KOPT-K1 (cell line): ENCODE measurements around the gene RBPMS2.

Experiments
- H3K27ac ChIP-seq: fragments of 200-600 bp; sonication (generic); 2 replicates; pipeline ENCODE4 v1.5.1; 2016; ENCODE audit warnings: antibody characterized with exemption, mild to moderate bottlenecking, low read depth, low read length; ENCODE audit not compliant: poor library complexity, severe bottlenecking
- H3K36me3 ChIP-seq: fragments of 200-600 bp; sonication (generic); 2 replicates; pipeline ENCODE4 v1.5.1; 2017; ENCODE audit warnings: antibody characterized with exemption, mild to moderate bottlenecking, low read length, moderate library complexity; ENCODE audit not compliant: insufficient read depth
- H3K9me3 ChIP-seq: fragments of 200-600 bp; sonication (generic); 2 replicates; pipeline ENCODE4 v1.5.1; 2017; ENCODE audit warnings: antibody characterized with exemption, low read length, mild to moderate bottlenecking; ENCODE audit not compliant: insufficient read depth, poor library complexity, severe bottlenecking

The RBPMS2 gene

GRCh38 chr15:64773606-64774005 lies 1.8 kb downstream of the RBPMS2 start:
- Histone ChIP-seq H3K36me3 (no peaks in the 10 kb centered on the region), H3K9me3 (no peaks in the 10 kb centered on the region), H3K27ac (no peak overlapping the region)

- Histone ChIP-seq H3K27ac (no peak overlapping the region), H3K9me3 (no peaks in the 10 kb centered on the region), H3K36me3 (no peaks in the 10 kb centered on the region)
These were observed 2.4 kb downstream of the RBPMS2 start for GRCh38 chr15:64772964-64773363.

- Histone ChIP-seq H3K36me3 (no peaks in the 10 kb centered on the region), H3K27ac (no peak overlapping the region), H3K9me3 (no peaks in the 10 kb centered on the region)
These were observed 2.9 kb downstream of the RBPMS2 start for GRCh38 chr15:64772488-64772887.

DNA sequence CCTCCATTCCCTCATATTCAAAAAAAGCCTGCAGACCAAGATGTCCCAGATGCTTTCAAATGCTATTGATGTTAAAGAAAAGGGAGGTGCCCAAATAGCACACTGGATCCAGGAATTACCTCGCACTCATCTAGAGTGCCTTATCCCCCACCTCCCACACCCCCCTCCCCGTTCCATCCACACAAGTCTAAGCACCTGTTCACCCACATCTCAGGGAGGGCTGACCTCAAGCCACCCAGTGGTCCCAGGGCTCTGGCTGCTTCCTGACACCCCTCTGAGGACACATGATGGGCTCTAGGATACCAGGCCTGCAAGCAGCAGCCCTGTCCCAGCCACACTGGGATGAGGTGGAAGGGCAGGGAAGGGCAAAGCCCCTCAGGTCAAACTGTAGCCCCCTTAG lies 4.8 kb downstream of the RBPMS2 start:
- H3K36me3 ChIP-seq = no peaks in the 10 kb centered on the region
- no peaks in the 10 kb centered on the region for H3K9me3 ChIP-seq
- H3K27ac ChIP-seq = no peak overlapping the region

GRCh38 chr15:64767203-64767602 lies 8.2 kb downstream of the RBPMS2 start:
- Histone ChIP-seq H3K9me3 (no peaks in the 10 kb centered on the region), H3K27ac (no peak overlapping the region), H3K36me3 (no peaks in the 10 kb centered on the region)

DNA sequence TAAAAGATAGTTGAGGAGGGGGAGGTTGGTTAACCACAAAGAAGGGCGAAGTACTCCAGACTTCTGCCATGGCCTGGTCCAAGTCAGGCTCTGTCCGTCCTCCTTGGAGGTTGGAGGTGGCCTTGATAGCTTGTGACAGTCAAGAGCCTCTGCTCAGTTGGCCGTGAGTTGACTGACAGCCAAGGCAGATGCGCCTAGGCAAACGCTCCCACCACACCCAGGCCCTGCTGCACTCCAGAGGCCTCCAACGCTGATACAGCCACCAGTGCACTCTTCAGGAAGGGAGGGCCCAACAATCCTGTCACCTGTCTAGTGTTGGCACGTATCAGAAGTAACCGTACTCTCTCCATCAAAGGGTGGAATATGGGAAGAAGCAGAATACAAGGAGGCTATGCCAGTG lies 9.3 kb downstream of the RBPMS2 start:
- Histone ChIP-seq H3K9me3 (no peaks in the 10 kb centered on the region), H3K27ac (no peak overlapping the region), H3K36me3 (no peaks in the 10 kb centered on the region)

GRCh38 chr15:64763874-64764273 lies 11.5 kb downstream of the RBPMS2 start:
- Histone ChIP-seq H3K27ac (no peak overlapping the region), H3K36me3 (no peaks in the 10 kb centered on the region), H3K9me3 (no peaks in the 10 kb centered on the region)

GRCh38 chr15:64763462-64763861 lies 11.9 kb downstream of the RBPMS2 start:
- Histone ChIP-seq H3K27ac (no peak overlapping the region), H3K9me3 (no peaks in the 10 kb centered on the region), H3K36me3 (no peaks in the 10 kb centered on the region)

- H3K36me3 ChIP-seq = no peaks in the 10 kb centered on the region
- H3K9me3 ChIP-seq = no peaks in the 10 kb centered on the region
- H3K27ac ChIP-seq = no peak overlapping the region
These were observed 12.4 kb downstream of the RBPMS2 start for GRCh38 chr15:64763021-64763420.

- H3K9me3 ChIP-seq = no peaks in the 10 kb centered on the region
- H3K27ac ChIP-seq = no peak overlapping the region
- H3K36me3 ChIP-seq = no peaks in the 10 kb centered on the region
These were observed 12.8 kb downstream of the RBPMS2 start for GRCh38 chr15:64762546-64762945.

- H3K27ac ChIP-seq = no peak overlapping the region
- H3K36me3 ChIP-seq = no peaks in the 10 kb centered on the region
- H3K9me3 ChIP-seq = no peaks in the 10 kb centered on the region
These were observed 14.2 kb downstream of the RBPMS2 start for GRCh38 chr15:64761156-64761555.

- no peak overlapping the region for H3K27ac ChIP-seq
- H3K9me3 ChIP-seq = no peaks in the 10 kb centered on the region
- H3K36me3 ChIP-seq = no peaks in the 10 kb centered on the region
These were observed 15.3 kb downstream of the RBPMS2 start for GRCh38 chr15:64760056-64760455.

GRCh38 chr15:64755427-64755940 lies 19.9 kb downstream of the RBPMS2 start:
- Histone ChIP-seq H3K36me3 (no peaks in the 10 kb centered on the region), H3K9me3 (no peaks in the 10 kb centered on the region), H3K27ac (no peak overlapping the region)

DNA sequence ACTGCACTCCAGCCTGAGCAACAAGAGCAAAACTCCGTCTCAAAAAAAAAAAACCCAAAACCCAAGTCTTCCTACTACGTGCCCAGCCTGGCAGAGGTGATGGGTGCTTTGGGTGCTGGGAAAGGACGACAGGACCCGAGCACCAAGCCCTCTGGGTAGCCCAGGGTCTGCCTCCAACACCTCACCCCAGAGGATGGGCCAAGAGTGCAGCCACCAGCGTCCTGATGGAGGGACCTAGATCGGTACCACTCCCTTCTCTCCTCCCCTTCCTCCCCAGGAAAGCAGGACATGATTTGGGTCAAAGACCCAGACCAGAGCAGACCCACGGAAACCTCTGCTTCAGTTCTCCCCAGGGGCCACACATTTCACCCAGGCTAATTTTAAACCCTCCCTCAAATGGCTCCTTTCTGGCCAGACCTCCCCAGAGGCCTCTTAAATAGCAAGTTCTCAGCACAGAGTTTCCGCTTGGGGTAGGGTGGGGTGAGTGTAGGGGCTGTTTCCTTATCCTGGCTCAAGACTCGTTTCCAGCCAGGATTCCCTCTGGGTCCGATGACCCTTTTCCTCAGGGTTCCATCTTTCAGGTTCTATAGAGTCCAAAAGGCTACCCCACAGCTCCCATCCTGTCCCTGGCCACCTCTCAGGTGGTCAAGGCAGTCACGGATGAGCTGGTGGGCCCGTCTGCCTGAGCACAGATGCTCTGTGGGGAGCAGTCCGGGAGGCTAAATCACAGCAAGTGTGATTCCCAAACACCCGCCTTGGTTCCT lies 20.5 kb downstream of the RBPMS2 start:
- no peaks in the 10 kb centered on the region for H3K36me3 ChIP-seq
- no peak overlapping the region for H3K27ac ChIP-seq

DNA sequence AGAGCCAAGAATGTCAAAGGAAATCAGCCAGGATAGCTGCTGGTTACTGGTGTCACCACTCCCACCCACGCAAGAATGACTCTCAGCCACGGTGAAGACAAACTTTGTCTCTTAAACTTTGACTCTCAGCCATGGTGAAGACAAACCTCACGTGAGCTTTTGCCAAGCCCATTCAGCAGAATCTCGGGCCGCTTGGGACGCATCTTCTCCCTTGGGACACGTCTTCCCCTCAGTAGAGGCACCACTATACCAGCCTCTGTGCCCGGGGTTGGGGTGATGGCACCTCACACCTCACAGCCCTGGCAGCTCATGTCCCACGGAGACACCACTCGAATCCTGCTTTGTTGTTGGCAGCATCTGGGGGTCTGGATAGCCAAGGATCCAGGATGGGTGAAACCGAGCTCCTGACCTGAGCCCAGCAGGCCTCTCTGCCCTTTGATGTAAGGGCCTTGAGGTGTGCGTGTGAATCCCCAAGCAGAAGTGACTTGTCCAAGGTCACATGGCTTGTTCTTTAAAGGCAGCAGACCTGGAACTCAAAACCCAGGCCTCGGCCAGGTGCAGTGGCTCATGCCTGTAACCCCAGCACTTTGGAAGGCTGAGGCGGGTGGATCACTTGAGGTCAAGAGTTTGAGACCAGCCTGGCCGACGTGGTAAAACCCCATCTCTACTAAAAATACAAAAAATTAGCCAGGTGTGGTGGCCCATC lies 21.8 kb downstream of the RBPMS2 start:
- no peak overlapping the region for H3K27ac ChIP-seq
- no peaks in the 10 kb centered on the region for H3K9me3 ChIP-seq
- H3K36me3 ChIP-seq = no peaks in the 10 kb centered on the region

More for the DNA sequence above, 20.5 kb downstream of the RBPMS2 start:
- H3K9me3 ChIP-seq = no peaks in the 10 kb centered on the region

DNA sequence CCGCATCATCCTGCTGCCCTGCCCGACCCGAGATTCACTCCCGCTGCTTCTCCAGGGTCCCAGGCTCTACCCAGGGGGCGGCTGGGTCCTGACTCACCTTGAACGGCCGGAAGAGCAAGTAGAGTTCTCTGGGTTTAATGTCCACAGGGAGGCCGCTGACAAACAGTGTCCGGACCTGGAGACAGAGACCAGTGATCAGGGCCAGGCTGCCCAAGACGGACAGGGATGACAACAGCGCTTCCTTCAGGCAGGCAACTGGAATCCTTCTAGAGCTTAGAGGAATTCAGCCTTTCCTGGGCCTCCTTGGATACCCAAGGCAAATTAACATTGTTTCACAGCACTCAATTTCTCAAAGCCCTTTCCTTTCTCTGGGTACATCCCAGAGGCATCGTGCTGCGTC lies 23.9 kb downstream of the RBPMS2 start:
- Histone ChIP-seq H3K27ac (no peak overlapping the region), H3K9me3 (no peaks in the 10 kb centered on the region), H3K36me3 (no peaks in the 10 kb centered on the region)
